ENCODE data around the gene HECTD4.

The HECTD4 gene

DNA sequence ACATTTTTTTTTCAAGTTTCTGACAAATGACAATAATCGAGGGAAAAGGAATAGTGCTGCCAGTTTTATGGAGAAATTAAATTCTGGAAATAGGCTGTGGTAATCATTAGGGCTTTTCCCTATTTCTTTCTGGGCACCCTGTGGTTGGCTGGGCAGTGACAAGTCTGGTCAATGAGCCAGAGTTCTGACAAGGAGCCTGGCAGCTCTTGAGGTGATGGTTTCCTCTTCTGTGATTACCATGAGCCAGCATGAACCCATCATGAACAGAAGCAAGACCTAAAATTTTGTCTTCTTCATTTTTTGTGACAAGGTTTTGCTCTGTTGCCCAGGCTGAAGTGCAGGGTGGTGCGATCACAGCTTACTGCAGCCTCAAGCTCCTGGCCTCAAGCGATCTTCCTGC is 141.1 kb downstream of the HECTD4 start:
- Histone ChIP-seq H3K36me3 (ENCODE audit: insufficient read depth, insufficient read length, low read length) (peaks cover 60% of the 10 kb centered on the region), H3K4me3 (ENCODE audit: insufficient read length, low read depth) (no peak overlapping the region), H3K27me3 (ENCODE audit: insufficient read depth, insufficient read length) (no peaks in the 10 kb centered on the region), H3K9ac (ENCODE audit: insufficient read length, low read depth) (no peak overlapping the region), H3K4me1 (ENCODE audit: insufficient read depth, insufficient read length) (no peaks in the 10 kb centered on the region), H3K9me3 (ENCODE audit: insufficient read depth, low read length) (no peaks in the 10 kb centered on the region)
- DNase-seq (ENCODE audit: low read depth, low spot score) = no peak
- TF ChIP-seq YY1 (IDR thresholded peaks at IDR 0.05; ENCODE audit: insufficient read depth, insufficient read length) (no peak), ZNF274 (IDR thresholded peaks at IDR 0.05; ENCODE audit: low read depth, low read length) (no peak), SUZ12 (IDR thresholded peaks at IDR 0.05; ENCODE audit: extremely low read depth, insufficient read depth, insufficient read length) (no peak)

DNA sequence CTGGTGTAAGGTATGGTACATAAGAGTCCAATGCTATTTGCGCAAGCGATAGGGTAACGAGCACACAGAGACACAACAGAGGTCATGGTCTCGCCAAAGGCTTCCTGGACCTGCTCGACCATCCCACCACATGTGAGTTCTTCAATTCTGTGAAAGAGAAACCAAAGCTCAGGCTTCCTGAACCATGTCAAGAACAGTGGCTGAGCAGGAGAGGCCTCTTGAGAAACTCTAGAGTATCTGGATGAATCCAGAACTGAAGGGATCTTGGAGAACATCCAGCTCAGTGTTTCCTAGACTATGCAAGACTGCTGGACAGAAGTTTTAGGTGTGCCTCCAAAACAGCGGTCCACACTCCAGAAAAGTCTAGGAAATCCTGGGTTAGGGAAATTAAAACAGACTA is 142.3 kb downstream of the HECTD4 start:
- TF ChIP-seq ZNF274 (IDR thresholded peaks at IDR 0.05; ENCODE audit: low read depth, low read length) (no peak), YY1 (IDR thresholded peaks at IDR 0.05; ENCODE audit: insufficient read depth, insufficient read length) (no peak), SUZ12 (IDR thresholded peaks at IDR 0.05; ENCODE audit: extremely low read depth, insufficient read depth, insufficient read length) (no peak)
- Histone ChIP-seq H3K9ac (ENCODE audit: insufficient read length, low read depth) (no peak overlapping the region), H3K27me3 (ENCODE audit: insufficient read depth, insufficient read length) (no peaks in the 10 kb centered on the region), H3K9me3 (ENCODE audit: insufficient read depth, low read length) (no peaks in the 10 kb centered on the region), H3K36me3 (ENCODE audit: insufficient read depth, insufficient read length, low read length) (peaks cover 61% of the 10 kb centered on the region), H3K4me1 (ENCODE audit: insufficient read depth, insufficient read length) (no peaks in the 10 kb centered on the region), H3K4me3 (ENCODE audit: insufficient read length, low read depth) (no peak overlapping the region)
- DNase-seq (ENCODE audit: low read depth, low spot score) = no peak

DNA sequence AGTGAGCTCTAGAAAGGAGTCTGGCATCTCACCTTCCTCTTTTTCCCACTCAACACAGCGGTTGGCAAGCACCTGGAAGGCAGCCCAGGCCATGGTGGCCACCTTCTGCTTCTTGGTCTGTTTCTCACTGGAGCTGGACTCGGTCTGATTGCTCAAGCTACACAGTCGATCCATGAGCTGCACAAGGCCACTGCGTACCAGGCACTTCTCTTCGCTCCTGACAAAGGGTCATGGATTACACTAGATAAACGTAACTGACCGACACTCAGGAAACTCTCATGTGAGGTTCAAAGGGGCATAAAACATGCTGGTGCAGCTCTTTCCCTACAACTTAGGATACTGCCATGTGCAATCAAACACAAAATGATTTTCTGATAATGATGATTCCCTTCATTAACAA is 143.2 kb downstream of the HECTD4 start:
- peaks cover 64% of the 10 kb centered on the region for H3K36me3 ChIP-seq (ENCODE audit: insufficient read depth, insufficient read length, low read length)
- TF ChIP-seq SUZ12 (IDR thresholded peaks at IDR 0.05; ENCODE audit: extremely low read depth, insufficient read depth, insufficient read length) = no peak
- no peak for TF ChIP-seq ZNF274 (IDR thresholded peaks at IDR 0.05; ENCODE audit: low read depth, low read length)
- no peak for TF ChIP-seq YY1 (IDR thresholded peaks at IDR 0.05; ENCODE audit: insufficient read depth, insufficient read length)
- no peak overlapping the region for H3K9ac ChIP-seq (ENCODE audit: insufficient read length, low read depth)

DNA sequence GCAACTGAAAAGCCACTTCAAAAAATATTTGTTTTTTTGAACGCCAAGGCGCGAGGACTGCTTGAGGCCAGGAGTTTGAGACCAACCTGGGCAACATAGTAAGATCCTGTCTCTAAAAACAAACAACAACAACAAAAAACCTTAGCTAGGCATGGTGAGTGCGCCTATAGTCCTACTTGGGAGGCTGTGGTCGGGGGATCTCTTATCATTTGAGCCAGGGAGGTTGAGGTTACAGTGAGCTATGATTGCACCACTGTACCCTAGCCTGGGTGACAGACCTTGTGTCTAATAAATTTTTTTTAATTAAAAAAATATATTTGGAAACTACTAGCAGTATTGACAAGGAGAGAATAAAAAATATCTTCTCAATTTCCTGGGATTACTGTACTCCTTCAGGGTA is 143.8 kb downstream of the HECTD4 start:
- DNase-seq (ENCODE audit: low read depth, low spot score) = no peak
- no peaks in the 10 kb centered on the region for H3K9me3 ChIP-seq (ENCODE audit: insufficient read depth, low read length)
- H3K4me3 ChIP-seq (ENCODE audit: insufficient read length, low read depth) = no peak overlapping the region
- H3K9ac ChIP-seq (ENCODE audit: insufficient read length, low read depth) = no peak overlapping the region
- peaks cover 63% of the 10 kb centered on the region for H3K36me3 ChIP-seq (ENCODE audit: insufficient read depth, insufficient read length, low read length)
- TF ChIP-seq ZNF274 (IDR thresholded peaks at IDR 0.05; ENCODE audit: low read depth, low read length) = no peak
- no peak for TF ChIP-seq YY1 (IDR thresholded peaks at IDR 0.05; ENCODE audit: insufficient read depth, insufficient read length)
- no peak for TF ChIP-seq SUZ12 (IDR thresholded peaks at IDR 0.05; ENCODE audit: extremely low read depth, insufficient read depth, insufficient read length)
- H3K4me1 ChIP-seq (ENCODE audit: insufficient read depth, insufficient read length) = no peaks in the 10 kb centered on the region
- H3K27me3 ChIP-seq (ENCODE audit: insufficient read depth, insufficient read length) = no peaks in the 10 kb centered on the region

More for the DNA sequence above, 143.2 kb downstream of the HECTD4 start:
- Histone ChIP-seq H3K4me1 (ENCODE audit: insufficient read depth, insufficient read length) (no peaks in the 10 kb centered on the region), H3K4me3 (ENCODE audit: insufficient read length, low read depth) (no peak overlapping the region), H3K27me3 (ENCODE audit: insufficient read depth, insufficient read length) (no peaks in the 10 kb centered on the region), H3K9me3 (ENCODE audit: insufficient read depth, low read length) (no peaks in the 10 kb centered on the region)
- no peak for DNase-seq (ENCODE audit: low read depth, low spot score)

DNA sequence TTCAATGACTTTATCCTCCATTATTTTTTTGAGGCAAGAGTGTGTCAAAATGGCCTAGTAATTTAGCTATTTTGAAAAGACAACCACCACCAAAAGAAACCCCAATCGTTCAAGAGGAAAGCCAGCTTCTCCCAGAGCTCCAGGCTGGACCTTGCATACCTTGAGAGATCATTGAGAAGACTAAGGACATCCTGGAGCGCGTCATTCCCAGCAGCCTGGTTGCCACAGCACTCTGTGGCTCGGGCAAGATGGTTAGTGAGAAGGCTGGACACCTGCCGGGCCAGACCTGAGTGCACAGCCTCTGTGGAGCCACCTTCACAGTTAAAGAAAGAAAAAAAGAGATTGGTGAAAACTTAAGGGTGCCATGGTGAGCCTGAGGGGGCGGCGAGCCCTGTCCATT is 145.4 kb downstream of the HECTD4 start:
- Histone ChIP-seq H3K9me3 (ENCODE audit: insufficient read depth, low read length) (no peaks in the 10 kb centered on the region), H3K27me3 (ENCODE audit: insufficient read depth, insufficient read length) (no peaks in the 10 kb centered on the region), H3K4me1 (ENCODE audit: insufficient read depth, insufficient read length) (no peaks in the 10 kb centered on the region), H3K9ac (ENCODE audit: insufficient read length, low read depth) (no peak overlapping the region), H3K4me3 (ENCODE audit: insufficient read length, low read depth) (no peak overlapping the region), H3K36me3 (ENCODE audit: insufficient read depth, insufficient read length, low read length) (peaks cover 63% of the 10 kb centered on the region)
- TF ChIP-seq ZNF274 (IDR thresholded peaks at IDR 0.05; ENCODE audit: low read depth, low read length) = no peak
- no peak for TF ChIP-seq SUZ12 (IDR thresholded peaks at IDR 0.05; ENCODE audit: extremely low read depth, insufficient read depth, insufficient read length)
- TF ChIP-seq YY1 (IDR thresholded peaks at IDR 0.05; ENCODE audit: insufficient read depth, insufficient read length) = no peak
- no peak for DNase-seq (ENCODE audit: low read depth, low spot score)

DNA sequence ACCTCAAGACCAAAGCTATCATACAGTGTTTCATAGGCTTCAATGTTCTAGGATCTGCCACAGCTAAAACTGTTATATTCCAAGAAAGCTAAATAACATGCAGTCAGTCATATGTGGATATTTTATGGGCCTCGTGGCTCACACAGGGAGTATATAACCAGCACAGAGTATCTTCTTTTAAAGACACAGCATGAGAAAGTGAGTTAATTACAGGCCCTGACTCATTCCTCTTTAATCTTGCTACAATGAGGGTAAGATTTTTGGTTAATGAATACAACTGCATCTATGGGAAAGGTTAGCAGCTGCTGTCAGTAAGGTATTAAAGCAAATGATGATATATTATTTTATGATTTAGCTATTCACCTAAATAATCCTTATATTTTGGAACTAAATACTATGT is 145.8 kb downstream of the HECTD4 start:
- H3K27me3 ChIP-seq (ENCODE audit: insufficient read depth, insufficient read length) = no peaks in the 10 kb centered on the region
- no peak for DNase-seq (ENCODE audit: low read depth, low spot score)
- no peaks in the 10 kb centered on the region for H3K4me1 ChIP-seq (ENCODE audit: insufficient read depth, insufficient read length)
- H3K9ac ChIP-seq (ENCODE audit: insufficient read length, low read depth) = no peak overlapping the region
- no peak overlapping the region for H3K4me3 ChIP-seq (ENCODE audit: insufficient read length, low read depth)
- H3K36me3 ChIP-seq (ENCODE audit: insufficient read depth, insufficient read length, low read length) = peaks cover 62% of the 10 kb centered on the region
- no peaks in the 10 kb centered on the region for H3K9me3 ChIP-seq (ENCODE audit: insufficient read depth, low read length)
- TF ChIP-seq SUZ12 (IDR thresholded peaks at IDR 0.05; ENCODE audit: extremely low read depth, insufficient read depth, insufficient read length) (no peak), YY1 (IDR thresholded peaks at IDR 0.05; ENCODE audit: insufficient read depth, insufficient read length) (no peak), ZNF274 (IDR thresholded peaks at IDR 0.05; ENCODE audit: low read depth, low read length) (no peak)

DNA sequence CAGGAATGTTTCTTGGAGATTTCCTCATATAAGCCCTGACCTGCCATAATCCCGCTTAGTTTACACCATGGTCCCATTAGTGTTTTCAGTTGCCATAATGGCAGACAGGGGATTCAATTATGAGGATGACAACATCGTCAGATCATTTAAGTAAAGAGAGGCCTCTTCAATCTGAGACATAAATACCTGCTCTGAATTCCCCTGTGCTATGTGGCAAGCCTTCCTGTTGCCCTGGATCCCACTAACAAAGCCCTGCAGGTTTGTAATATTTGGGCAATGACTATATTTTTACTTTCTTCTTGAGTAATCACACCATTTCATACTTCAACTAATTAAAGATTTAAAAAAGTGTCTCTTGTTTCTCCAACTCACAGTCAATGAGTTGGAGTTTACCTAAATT is 147.9 kb downstream of the HECTD4 start:
- DNase-seq (ENCODE audit: low read depth, low spot score) = no peak
- no peaks in the 10 kb centered on the region for H3K9me3 ChIP-seq (ENCODE audit: insufficient read depth, low read length)
- H3K27me3 ChIP-seq (ENCODE audit: insufficient read depth, insufficient read length) = no peaks in the 10 kb centered on the region
- H3K4me1 ChIP-seq (ENCODE audit: insufficient read depth, insufficient read length) = no peaks in the 10 kb centered on the region
- peaks cover 71% of the 10 kb centered on the region for H3K36me3 ChIP-seq (ENCODE audit: insufficient read depth, insufficient read length, low read length)
- TF ChIP-seq SUZ12 (IDR thresholded peaks at IDR 0.05; ENCODE audit: extremely low read depth, insufficient read depth, insufficient read length) (no peak), YY1 (IDR thresholded peaks at IDR 0.05; ENCODE audit: insufficient read depth, insufficient read length) (no peak), ZNF274 (IDR thresholded peaks at IDR 0.05; ENCODE audit: low read depth, low read length) (no peak)
- H3K4me3 ChIP-seq (ENCODE audit: insufficient read length, low read depth) = no peak overlapping the region
- H3K9ac ChIP-seq (ENCODE audit: insufficient read length, low read depth) = no peak overlapping the region

Measured in NT2/D1 (cell line).